GM12878 (cell line): ENCODE data around the gene SPINDOC. TPM values are rescaled to one million over a fixed set of nuclear protein-coding genes. Genes with fewer than 3 reads are reported as not detected.
A peak's percentile ranks its signal among the peaks of the same experiment; 100 is the strongest.

Experiments used
- ATAC-seq: fragments of 200-7000 bp; cut with Tn5 transposase; 3 replicates; pipeline ENCODE4 v1.9.1; 2020; ENCODE audit warnings: mild to moderate bottlenecking, moderate library complexity
- BruUV-seq: library from RNA; stranded (reverse); fragments of 400-500 nt; replicated peaks from 2 replicates; lab custom pipeline; 2021; lab: Mats Ljungman, UMichigan
- CTCF ChIA-PET: fragments of 300-600 bp; sonication (Branson Sonifier 250); formaldehyde crosslinking; extraction: SDS; loops from one replicate; lab custom pipeline; 2021; ENCODE audit warnings: inconsistent platforms; lab: Yijun Ruan, JAX
- POLR2A ChIA-PET: fragments of 350-600 bp; formaldehyde crosslinking; extraction: SDS; loops from one replicate; lab custom pipeline; 2021; ENCODE audit warnings: inconsistent platforms; lab: Charles Lee
- RAD21 ChIA-PET: fragments of 300-600 bp; sonication (Branson Sonifier 250); formaldehyde crosslinking; loops from one replicate; lab custom pipeline; 2023; ENCODE audit warnings: antibody characterized with exemption; ENCODE audit not compliant: unreplicated experiment; lab: Charles Lee
- SMC1A ChIA-PET: fragments of 300-600 bp; sonication (Branson Sonifier 250); formaldehyde crosslinking; loops from one replicate; lab custom pipeline; 2023; ENCODE audit not compliant: unreplicated experiment, uncharacterized antibody; lab: Charles Lee
- DNase-seq: peaks from one replicate; pipeline ENCODE4 v3.0.0-alpha.2; 2011; ENCODE audit warnings: low read depth, low spot score
- FAIRE-seq: peaks from 3 replicates; lab custom pipeline; 2011; peaks lifted over from hg19 to GRCh38; lab: Jason Lieb, UNC
- H2AFZ ChIP-seq: 2 replicates; pipeline ENCODE4 v1.6.0; 2011; ENCODE audit warnings: low read depth, low read length, control low read depth; ENCODE audit not compliant: control insufficient read depth
- H3K27ac ChIP-seq: 2 replicates; pipeline ENCODE4 v1.5.1; 2011; ENCODE audit warnings: control low read depth; ENCODE audit not compliant: control insufficient read depth, insufficient read depth
- H3K27me3 ChIP-seq, 2 experiments: replicated peaks in 1 of 2; 2 replicates each; pipeline versions ENCODE4 v1.6.0 to v1.6.1; 2011; ENCODE audit warnings: low read length in 1 of 2; ENCODE audit not compliant: control insufficient read depth in 2 of 2, insufficient read depth in 2 of 2
- H3K36me3 ChIP-seq, 2 experiments: 2 replicates each; pipeline ENCODE4 v1.5.1; 2011; ENCODE audit warnings: low read length in 1 of 2; ENCODE audit not compliant: control insufficient read depth in 2 of 2, insufficient read depth in 2 of 2
- H3K4me1 ChIP-seq: 2 replicates; pipeline ENCODE4 v1.6.1; 2011; ENCODE audit warnings: mild to moderate bottlenecking, low read length, moderate library complexity, mixed read lengths; ENCODE audit not compliant: control insufficient read depth, insufficient read depth
- H3K4me2 ChIP-seq: 2 replicates; pipeline ENCODE4 v1.6.0; 2011; ENCODE audit warnings: control low read depth; ENCODE audit not compliant: control insufficient read depth, insufficient read depth
- H3K4me3 ChIP-seq: fragments of 200-600 bp; sonication (generic); 2 replicates; pipeline ENCODE4 v1.5.1; 2016
- H3K79me2 ChIP-seq: 2 replicates; pipeline ENCODE4 v1.6.0; 2011; ENCODE audit warnings: low read length; ENCODE audit not compliant: control insufficient read depth, insufficient read depth
- H3K9ac ChIP-seq: 2 replicates; pipeline ENCODE4 v1.8.0; 2011; ENCODE audit warnings: low read length, control low read depth, mixed read lengths; ENCODE audit not compliant: control insufficient read depth, insufficient read depth
- H3K9me3 ChIP-seq: replicated peaks from 3 replicates; pipeline ENCODE4 v1.5.1; 2011; ENCODE audit warnings: mild to moderate bottlenecking, low read length; ENCODE audit not compliant: control insufficient read depth, insufficient read depth
- H4K20me1 ChIP-seq: 2 replicates; pipeline ENCODE4 v1.6.0; 2011; ENCODE audit not compliant: control insufficient read depth, insufficient read depth
- CREB1 ChIP-seq: IDR thresholded peaks from 2 replicates; pipeline ENCODE4 v1.6.1; 2012; ENCODE audit warnings: low read depth, mild to moderate bottlenecking, inconsistent platforms
- CREM ChIP-seq: IDR thresholded peaks from 2 replicates; pipeline ENCODE4 v1.6.1; 2014; ENCODE audit warnings: antibody characterized with exemption, low read depth
- JUND ChIP-seq: IDR thresholded peaks from 2 replicates; pipeline ENCODE4 v1.6.1; 2012; ENCODE audit warnings: low read depth, mild to moderate bottlenecking, low read length, improper control_type of control experiment, moderate library complexity
- MEF2A ChIP-seq: IDR thresholded peaks from 2 replicates; pipeline ENCODE4 v1.6.1; 2011; ENCODE audit warnings: low read depth, mild to moderate bottlenecking, low read length, moderate library complexity; ENCODE audit not compliant: insufficient read depth
- MEF2B ChIP-seq: fragments of 450-650 bp; IDR thresholded peaks from 2 replicates; pipeline ENCODE4 v1.6.1; 2018; ENCODE audit warnings: mild to moderate bottlenecking, moderate library complexity; ENCODE audit not compliant: partially characterized antibody, poor library complexity, severe bottlenecking
- MTA3 ChIP-seq: IDR thresholded peaks from 2 replicates; pipeline ENCODE4 v1.6.1; 2012; ENCODE audit warnings: low read length, inconsistent platforms, borderline replicate concordance
- NFYA ChIP-seq: IDR thresholded peaks from 2 replicates; pipeline ENCODE4 v1.6.1; 2011; ENCODE audit warnings: low read depth, mild to moderate bottlenecking, low read length, improper control_type of control experiment, borderline replicate concordance
- NFYB ChIP-seq: IDR thresholded peaks from 2 replicates; pipeline ENCODE4 v1.6.1; 2011; ENCODE audit warnings: low read depth, mild to moderate bottlenecking, low read length, improper control_type of control experiment, moderate library complexity; ENCODE audit not compliant: insufficient read depth
- NR2C2 ChIP-seq: IDR thresholded peaks from 2 replicates; pipeline ENCODE4 v1.6.1; 2011; ENCODE audit warnings: borderline replicate concordance, low read depth; ENCODE audit not compliant: control insufficient read depth, insufficient read length
- PAX5 ChIP-seq: IDR thresholded peaks from 2 replicates; pipeline ENCODE4 v1.6.1; 2011; ENCODE audit warnings: low read depth, low read length, borderline replicate concordance
- RAD51 ChIP-seq: fragments of 450-650 bp; IDR thresholded peaks from 2 replicates; pipeline ENCODE4 v1.6.1; 2016; ENCODE audit warnings: moderate library complexity, mild to moderate bottlenecking, inconsistent platforms
- RCOR1 ChIP-seq: conservative IDR thresholded peaks from 2 replicates; pipeline ENCODE4 v1.6.1; 2012; ENCODE audit warnings: low read depth, low read length, improper control_type of control experiment
- RELA ChIP-seq: fragments of 450-650 bp; IDR thresholded peaks from 2 replicates; pipeline ENCODE4 v1.8.0; 2014; ENCODE audit warnings: borderline replicate concordance; ENCODE audit not compliant: partially characterized antibody
- SREBF2 ChIP-seq: IDR thresholded peaks from 2 replicates; pipeline ENCODE4 v1.6.1; 2012; ENCODE audit warnings: mild to moderate bottlenecking, low read length
- TBL1XR1 ChIP-seq: IDR thresholded peaks from 2 replicates; pipeline ENCODE4 v1.6.1; 2012; ENCODE audit warnings: low read depth, low read length, improper control_type of control experiment
- TCF3 ChIP-seq: IDR thresholded peaks from 2 replicates; pipeline ENCODE4 v1.6.1; 2012; ENCODE audit warnings: low read depth, mild to moderate bottlenecking, low read length, borderline replicate concordance; ENCODE audit not compliant: insufficient read depth
- ZNF622 ChIP-seq: fragments of 450-650 bp; IDR thresholded peaks from 2 replicates; pipeline ENCODE4 v1.6.1; 2017; ENCODE audit warnings: mild to moderate bottlenecking, inconsistent platforms
- WGBS: methylation state at CpG from one replicate; pipeline ENCODE4 v1.1.6; 2016; ENCODE audit warnings: low lambda C conversion rate; ENCODE audit not compliant: insufficient replicate concordance, insufficient coverage; ENCODE audit errors: missing lambda C conversion rate; 5-methylcytosine and 5-hydroxymethylcytosine counted together
- in situ Hi-C: fragments of 300-500 bp; cut with MboI; formaldehyde crosslinking; loops from 9 replicates; pipeline ENCODE4 v1.14.3; 2018; ENCODE audit warnings: mixed read lengths
- intact Hi-C: fragments of 100-400 bp; cut with micrococcal nuclease; formaldehyde crosslinking; loops from one replicate; pipeline ENCODE4 v1.14.2; 2022; ENCODE audit not compliant: unreplicated experiment
- polyA plus RNA-seq, 11 experiments: library from polyadenylated mRNA; depleted of rRNA in 4 of 11; unstranded in 6 of 11; stranded (reverse) in 5 of 11; fragments of >200 nt; fragmentation: Nextera tagmentation in 4 of 11; fragmentation: Illumina TruSeq in 1 of 11; extraction: Ambion mirVana in 4 of 11; extraction: Trizol in 1 of 11; gene quantifications; 1 replicate in 1 of 11; 2 replicates in 10 of 11; pipeline versions ENCODE4 v1.2.1 to v1.2.3, GENCODE V29; 2011 to 2016; ENCODE audit warnings: inconsistent platforms in 2 of 11, missing spikeins in 2 of 11, low read depth in 1 of 11
- total RNA-seq, 4 experiments: library from RNA; depleted of rRNA in 3 of 4; stranded (reverse); fragments of >200 nt in 3 of 4; fragmentation: Illumina TruSeq in 1 of 4; extraction: Trizol in 1 of 4; gene quantifications; 2 replicates each; pipeline versions ENCODE4 v1.2.1 to v1.2.3, GENCODE V29; 2013 to 2021

Gene SPINDOC
- total and polyA plus RNA-seq, 10 of the 15 experiments (the other 5 are each of a cell fraction or from before 2014, with no cell fraction given): 0.88 to 38.2 (median 16.9) TPM

DNA sequence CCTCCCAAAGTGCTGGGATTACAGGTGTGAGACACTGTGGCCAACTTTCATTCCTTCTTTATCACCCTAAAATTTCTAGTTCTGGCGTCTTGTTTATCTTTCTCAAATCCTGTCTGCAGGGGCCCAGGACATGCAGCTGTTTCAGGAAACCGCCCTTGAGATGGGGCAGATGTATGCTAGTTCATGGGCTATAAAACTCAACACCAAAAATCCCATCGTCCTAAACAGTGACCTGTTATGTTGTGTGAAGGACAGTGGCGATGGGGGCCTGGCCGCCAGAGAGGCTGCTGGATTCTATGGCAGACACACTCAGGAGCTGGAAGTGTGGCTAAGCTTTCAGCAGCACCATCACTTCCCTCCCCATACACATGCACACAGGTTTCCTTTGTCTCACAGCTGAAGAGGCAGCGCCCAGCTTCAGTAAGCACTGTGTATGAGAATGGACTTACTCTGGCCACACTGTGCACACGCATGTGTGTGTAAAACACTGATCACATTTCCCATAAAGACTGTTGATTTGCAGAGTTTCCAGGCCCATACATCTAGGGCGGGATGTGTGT is 62.3 kb downstream of the SPINDOC start:
- no peak for FAIRE-seq
- ChIA-PET SMC1A (interaction anchor here (0.8 to 1.0 kb wide), 3 partner anchors 31 to 70 kb away, joined by 3 to 4 read pairs (median 3); no protein-coding TSS in a partner anchor), POLR2A (interaction anchor here (0.9 to 1.2 kb wide), 2 partner anchors 11 to 63 kb away, joined by 3 to 5 read pairs; no protein-coding TSS in a partner anchor)

GRCh38 chr11:63876616-63877015 is 63.4 kb downstream of the SPINDOC start:
- H3K9me3 ChIP-seq: no peaks in the 10 kb centered on the region
- no peak for TF ChIP-seq SREBF2
- no peak for TF ChIP-seq CREM
- no peak for TF ChIP-seq JUND
- TF ChIP-seq RELA: no peak
- TF ChIP-seq MEF2B: no peak
- no peak for TF ChIP-seq NR2C2
- TF ChIP-seq TBL1XR1: no peak
- no peak for TF ChIP-seq ZNF622
- TF ChIP-seq TCF3: no peak
- TF ChIP-seq RCOR1: no peak
- no peak for TF ChIP-seq NFYB
- no peak for TF ChIP-seq NFYA
- no peak for TF ChIP-seq CREB1
- TF ChIP-seq MTA3: no peak
- TF ChIP-seq RAD51: no peak
- TF ChIP-seq, all 136 proteins: peak for 0
- peaks cover 9% of the 10 kb centered on the region for H4K20me1 ChIP-seq
- RAD21 ChIA-PET: no interaction called here
- peaks cover 8% of the 10 kb centered on the region for H3K4me1 ChIP-seq
- POLR2A ChIA-PET: interaction anchor here (0.7 to 1.2 kb wide), 4 partner anchors 10 to 69 kb away, joined by 3 to 5 read pairs (median 4); no protein-coding TSS in a partner anchor
- CTCF ChIA-PET: interaction anchor here (1.1 to 1.3 kb wide), 3 partner anchors 33 to 45 kb away, joined by 3 to 4 read pairs (median 3); no protein-coding TSS in a partner anchor
- peaks cover 12 to 20% of the 10 kb centered on the region in 2 experiments; a peak in 3 of 4 replicates for H3K36me3 ChIP-seq
- DNase-seq (no peak), ATAC-seq (no peak), FAIRE-seq (no peak)
- 96% methylated on average over 6 of the region's 6 CpGs for WGBS
- intact Hi-C loops: no loop called here
- no peak overlapping the region for H3K27ac ChIP-seq
- no peak overlapping the region for H3K4me3 ChIP-seq
- no peak overlapping the region for H2AFZ ChIP-seq
- SMC1A ChIA-PET: interaction anchor here (0.7 kb wide), 1 partner anchor 10 kb away, joined by 4 read pairs; no protein-coding TSS in a partner anchor
- H3K27me3 ChIP-seq: no peaks in the 10 kb centered on the region
- H3K4me2 ChIP-seq: no peak overlapping the region
- in situ Hi-C loops: no loop called here
- BruUV-seq: TSS peak; percentile 52
- peaks cover 46% of the 10 kb centered on the region for H3K79me2 ChIP-seq
- no peak overlapping the region for H3K9ac ChIP-seq

More for the DNA sequence above, 62.3 kb downstream of the SPINDOC start:
- in situ Hi-C loops (no loop called here), intact Hi-C loops (no loop called here)
- no peak for DNase-seq
- Histone ChIP-seq H4K20me1 (peaks cover 7% of the 10 kb centered on the region), H3K9ac (no peak overlapping the region), H3K4me1 (peaks cover 16% of the 10 kb centered on the region), H3K27ac (no peak overlapping the region), H3K4me2 (no peak overlapping the region), H3K9me3 (no peaks in the 10 kb centered on the region), H3K4me3 (no peak overlapping the region), H3K36me3 (peaks cover 11 to 20% of the 10 kb centered on the region in 2 experiments; a peak in 3 of 4 replicates), H2AFZ (no peak overlapping the region), H3K79me2 (peaks cover 50% of the 10 kb centered on the region), H3K27me3 (no peaks in the 10 kb centered on the region)
- 93% methylated on average over 8 of the region's 8 CpGs for WGBS
- ATAC-seq: no peak
- BruUV-seq: no TSS peak
- ChIA-PET CTCF (interaction anchor here (0.5 to 1.3 kb wide), 5 partner anchors 23 to 396 kb away, joined by 3 to 6 read pairs (median 3); no protein-coding TSS in a partner anchor), RAD21 (no interaction called here)
- TF ChIP-seq PAX5 (no peak), MEF2A (no peak)
